Epithelial cell of esophagus (primary cell): Measurements from ENCODE around the gene FGGY.
"Not testable (repeated sequence)": the region's sequence is repeated elsewhere in the genome, so short reads cannot be mapped to it uniquely, and the experiment has no call there.

Experiments used
- DNase-seq: peaks from one replicate; pipeline ENCODE4 v3.0.0; 2010; ENCODE audit warnings: low read depth
- H3K4me3 ChIP-seq: 2 replicates; pipeline ENCODE4 v1.5.1; 2011; ENCODE audit warnings: mild to moderate bottlenecking, low read length, control low read depth
- TF ChIP-seq, protein P1 (sequence below): IDR thresholded peaks from 2 replicates; pipeline ENCODE4 v1.5.1; 2011; ENCODE audit warnings: low read depth, mild to moderate bottlenecking, low read length, control low read depth, inconsistent platforms; ENCODE audit not compliant: insufficient read depth; ENCODE audit errors: missing control alignments

The FGGY gene

GRCh38 chr1:59468828-59469428 lies 172.0 kb downstream of the FGGY start:
- H3K4me3 ChIP-seq, result no peak overlapping the region
- DNase-seq, result no peak
- TF ChIP-seq, protein P1, sequence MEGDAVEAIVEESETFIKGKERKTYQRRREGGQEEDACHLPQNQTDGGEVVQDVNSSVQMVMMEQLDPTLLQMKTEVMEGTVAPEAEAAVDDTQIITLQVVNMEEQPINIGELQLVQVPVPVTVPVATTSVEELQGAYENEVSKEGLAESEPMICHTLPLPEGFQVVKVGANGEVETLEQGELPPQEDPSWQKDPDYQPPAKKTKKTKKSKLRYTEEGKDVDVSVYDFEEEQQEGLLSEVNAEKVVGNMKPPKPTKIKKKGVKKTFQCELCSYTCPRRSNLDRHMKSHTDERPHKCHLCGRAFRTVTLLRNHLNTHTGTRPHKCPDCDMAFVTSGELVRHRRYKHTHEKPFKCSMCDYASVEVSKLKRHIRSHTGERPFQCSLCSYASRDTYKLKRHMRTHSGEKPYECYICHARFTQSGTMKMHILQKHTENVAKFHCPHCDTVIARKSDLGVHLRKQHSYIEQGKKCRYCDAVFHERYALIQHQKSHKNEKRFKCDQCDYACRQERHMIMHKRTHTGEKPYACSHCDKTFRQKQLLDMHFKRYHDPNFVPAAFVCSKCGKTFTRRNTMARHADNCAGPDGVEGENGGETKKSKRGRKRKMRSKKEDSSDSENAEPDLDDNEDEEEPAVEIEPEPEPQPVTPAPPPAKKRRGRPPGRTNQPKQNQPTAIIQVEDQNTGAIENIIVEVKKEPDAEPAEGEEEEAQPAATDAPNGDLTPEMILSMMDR, result no peak

- H3K4me3 ChIP-seq, DNase-seq: not testable (repeated sequence)
Measured at GRCh38 chr1:59471991-59472570, 175.2 kb downstream of the FGGY start.

GRCh38 chr1:59473831-59474230 lies 176.9 kb downstream of the FGGY start:
- DNase-seq, result no peak
- TF ChIP-seq, protein P1, result no peak

GRCh38 chr1:59474496-59474895 lies 177.6 kb downstream of the FGGY start:
- no peak for DNase-seq
- no peak overlapping the region for H3K4me3 ChIP-seq
- TF ChIP-seq, protein P1, result no peak

More at GRCh38 chr1:59473831-59474230, 176.9 kb downstream of the FGGY start:
- no peak overlapping the region for H3K4me3 ChIP-seq

GRCh38 chr1:59475737-59476136 lies 178.8 kb downstream of the FGGY start:
- no peak for DNase-seq
- TF ChIP-seq, protein P1, result no peak
- no peak overlapping the region for H3K4me3 ChIP-seq

DNA sequence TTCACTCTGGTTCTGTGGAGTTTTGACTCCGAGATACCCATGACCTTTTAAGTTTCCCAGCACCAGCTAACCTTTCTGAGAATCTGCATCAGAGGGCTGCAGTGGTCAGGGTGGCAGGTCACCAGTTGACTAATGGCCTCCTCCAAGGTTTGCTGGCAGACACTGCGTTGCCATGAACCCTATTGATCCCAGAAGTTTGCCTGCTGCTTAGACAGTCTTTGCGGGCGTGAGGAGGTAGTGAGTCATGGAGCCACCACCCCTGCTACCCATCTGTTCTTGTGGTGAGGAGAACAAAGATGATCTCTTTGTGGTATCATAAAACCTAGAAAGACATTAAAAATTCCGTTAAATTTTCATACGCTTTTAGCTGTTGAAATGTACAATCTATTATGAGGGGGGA lies 180.4 kb downstream of the FGGY start:
- DNase-seq, result peak; percentile 50
- TF ChIP-seq, protein P1, result no peak
- H3K4me3 ChIP-seq, result no peak overlapping the region

GRCh38 chr1:59477867-59478266 lies 181.0 kb downstream of the FGGY start:
- TF ChIP-seq, protein P1, result no peak
- H3K4me3 ChIP-seq, result no peak overlapping the region
- no peak for DNase-seq

- no peak overlapping the region for H3K4me3 ChIP-seq
- DNase-seq, result no peak
- TF ChIP-seq, protein P1, result no peak
Measured at GRCh38 chr1:59478822-59479221, 181.9 kb downstream of the FGGY start.
